ENCODE measurements around the gene SELENOO. TPM values are rescaled to one million over a fixed set of nuclear protein-coding genes. Genes with fewer than 3 reads are reported as not detected.

The SELENOO gene
- total and polyA plus RNA-seq, 2 of the 13 experiments (the other 11 are each of a cell fraction or from before 2014, with no cell fraction given), result 14.4 to 19.0 TPM

DNA sequence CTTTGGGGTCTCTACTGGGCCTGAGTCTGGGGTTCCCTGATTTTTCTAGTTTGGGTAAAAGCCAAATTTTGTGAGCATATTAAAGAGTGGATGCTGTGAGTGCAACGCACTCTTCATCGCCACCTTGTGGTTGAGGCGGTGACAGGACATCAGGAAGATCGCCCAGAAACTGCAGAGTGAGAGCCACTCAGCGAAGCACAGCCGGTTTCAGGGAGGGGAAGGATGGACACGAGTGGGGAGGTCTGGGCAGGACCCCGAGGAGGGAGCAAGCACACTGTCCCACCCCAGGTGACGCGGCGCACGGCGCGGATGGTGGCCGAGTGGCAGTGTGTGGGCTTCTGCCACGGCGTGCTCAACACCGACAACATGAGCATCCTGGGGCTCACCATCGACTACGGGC, 9.1 kb downstream of the SELENOO start (continued):
- TF ChIP-seq, protein P1, sequence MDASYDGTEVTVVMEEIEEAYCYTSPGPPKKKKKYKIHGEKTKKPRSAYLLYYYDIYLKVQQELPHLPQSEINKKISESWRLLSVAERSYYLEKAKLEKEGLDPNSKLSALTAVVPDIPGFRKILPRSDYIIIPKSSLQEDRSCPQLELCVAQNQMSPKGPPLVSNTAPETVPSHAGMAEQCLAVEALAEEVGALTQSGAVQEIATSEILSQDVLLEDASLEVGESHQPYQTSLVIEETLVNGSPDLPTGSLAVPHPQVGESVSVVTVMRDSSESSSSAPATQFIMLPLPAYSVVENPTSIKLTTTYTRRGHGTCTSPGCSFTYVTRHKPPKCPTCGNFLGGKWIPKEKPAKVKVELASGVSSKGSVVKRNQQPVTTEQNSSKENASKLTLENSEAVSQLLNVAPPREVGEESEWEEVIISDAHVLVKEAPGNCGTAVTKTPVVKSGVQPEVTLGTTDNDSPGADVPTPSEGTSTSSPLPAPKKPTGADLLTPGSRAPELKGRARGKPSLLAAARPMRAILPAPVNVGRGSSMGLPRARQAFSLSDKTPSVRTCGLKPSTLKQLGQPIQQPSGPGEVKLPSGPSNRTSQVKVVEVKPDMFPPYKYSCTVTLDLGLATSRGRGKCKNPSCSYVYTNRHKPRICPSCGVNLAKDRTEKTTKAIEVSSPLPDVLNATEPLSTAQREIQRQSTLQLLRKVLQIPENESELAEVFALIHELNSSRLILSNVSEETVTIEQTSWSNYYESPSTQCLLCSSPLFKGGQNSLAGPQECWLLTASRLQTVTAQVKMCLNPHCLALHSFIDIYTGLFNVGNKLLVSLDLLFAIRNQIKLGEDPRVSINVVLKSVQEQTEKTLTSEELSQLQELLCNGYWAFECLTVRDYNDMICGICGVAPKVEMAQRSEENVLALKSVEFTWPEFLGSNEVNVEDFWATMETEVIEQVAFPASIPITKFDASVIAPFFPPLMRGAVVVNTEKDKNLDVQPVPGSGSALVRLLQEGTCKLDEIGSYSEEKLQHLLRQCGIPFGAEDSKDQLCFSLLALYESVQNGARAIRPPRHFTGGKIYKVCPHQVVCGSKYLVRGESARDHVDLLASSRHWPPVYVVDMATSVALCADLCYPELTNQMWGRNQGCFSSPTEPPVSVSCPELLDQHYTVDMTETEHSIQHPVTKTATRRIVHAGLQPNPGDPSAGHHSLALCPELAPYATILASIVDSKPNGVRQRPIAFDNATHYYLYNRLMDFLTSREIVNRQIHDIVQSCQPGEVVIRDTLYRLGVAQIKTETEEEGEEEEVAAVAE (CRISPR knock-in tag; IDR thresholded peaks at IDR 0.05; ENCODE audit: borderline replicate concordance), result peak; percentile 53; the same call in 1 of the 2 replicates
- peak; percentile 75 for TF ChIP-seq RAD21 (CRISPR knock-in tag; IDR thresholded peaks at IDR 0.05)
- TF ChIP-seq XRCC5 (optimal IDR thresholded peaks at IDR 0.05; ENCODE audit: low read length), result peak; percentile 40
- TF ChIP-seq THAP9 (CRISPR knock-in tag; IDR thresholded peaks at IDR 0.05; ENCODE audit: borderline replicate concordance), result 0 out of 2 replicates have a peak, but pooled peaks have one; percentile 19
- no peak for TF ChIP-seq TRIM24 (CRISPR knock-in tag; IDR thresholded peaks at IDR 0.05)
- no peak for TF ChIP-seq MXD4 (CRISPR knock-in tag; IDR thresholded peaks at IDR 0.05)
- peak; percentile 50; the same call in 1 of the 2 replicates for TF ChIP-seq ZNF768 (CRISPR knock-in tag; IDR thresholded peaks at IDR 0.05)
- no peak for TF ChIP-seq TBL1XR1 (IDR thresholded peaks at IDR 0.05; ENCODE audit: borderline replicate concordance, low read length, partially characterized antibody)
- TF ChIP-seq SMC3 (IDR thresholded peaks at IDR 0.05; ENCODE audit: low read length), result peak; percentile 89
- TF ChIP-seq, protein P2, sequence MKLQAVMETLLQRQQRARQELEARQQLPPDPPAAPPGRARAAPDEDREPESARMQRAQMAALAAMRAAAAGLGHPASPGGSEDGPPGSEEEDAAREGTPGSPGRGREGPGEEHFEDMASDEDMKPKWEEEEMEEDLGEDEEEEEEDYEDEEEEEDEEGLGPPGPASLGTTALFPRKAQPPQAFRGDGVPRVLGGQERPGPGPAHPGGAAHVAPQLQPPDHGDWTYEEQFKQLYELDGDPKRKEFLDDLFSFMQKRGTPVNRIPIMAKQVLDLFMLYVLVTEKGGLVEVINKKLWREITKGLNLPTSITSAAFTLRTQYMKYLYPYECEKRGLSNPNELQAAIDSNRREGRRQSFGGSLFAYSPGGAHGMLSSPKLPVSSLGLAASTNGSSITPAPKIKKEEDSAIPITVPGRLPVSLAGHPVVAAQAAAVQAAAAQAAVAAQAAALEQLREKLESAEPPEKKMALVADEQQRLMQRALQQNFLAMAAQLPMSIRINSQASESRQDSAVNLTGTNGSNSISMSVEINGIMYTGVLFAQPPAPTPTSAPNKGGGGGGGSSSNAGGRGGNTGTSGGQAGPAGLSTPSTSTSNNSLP (IDR thresholded peaks at IDR 0.05; ENCODE audit: low read depth, low read length), result no peak
- TF ChIP-seq, protein P3, sequence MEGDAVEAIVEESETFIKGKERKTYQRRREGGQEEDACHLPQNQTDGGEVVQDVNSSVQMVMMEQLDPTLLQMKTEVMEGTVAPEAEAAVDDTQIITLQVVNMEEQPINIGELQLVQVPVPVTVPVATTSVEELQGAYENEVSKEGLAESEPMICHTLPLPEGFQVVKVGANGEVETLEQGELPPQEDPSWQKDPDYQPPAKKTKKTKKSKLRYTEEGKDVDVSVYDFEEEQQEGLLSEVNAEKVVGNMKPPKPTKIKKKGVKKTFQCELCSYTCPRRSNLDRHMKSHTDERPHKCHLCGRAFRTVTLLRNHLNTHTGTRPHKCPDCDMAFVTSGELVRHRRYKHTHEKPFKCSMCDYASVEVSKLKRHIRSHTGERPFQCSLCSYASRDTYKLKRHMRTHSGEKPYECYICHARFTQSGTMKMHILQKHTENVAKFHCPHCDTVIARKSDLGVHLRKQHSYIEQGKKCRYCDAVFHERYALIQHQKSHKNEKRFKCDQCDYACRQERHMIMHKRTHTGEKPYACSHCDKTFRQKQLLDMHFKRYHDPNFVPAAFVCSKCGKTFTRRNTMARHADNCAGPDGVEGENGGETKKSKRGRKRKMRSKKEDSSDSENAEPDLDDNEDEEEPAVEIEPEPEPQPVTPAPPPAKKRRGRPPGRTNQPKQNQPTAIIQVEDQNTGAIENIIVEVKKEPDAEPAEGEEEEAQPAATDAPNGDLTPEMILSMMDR (CRISPR knock-in tag; IDR thresholded peaks at IDR 0.05), result peak; percentile 86
- peak; percentile 71 for TF ChIP-seq STAG1 (CRISPR knock-in tag; IDR thresholded peaks at IDR 0.05)
- TF ChIP-seq ZNF550 (CRISPR knock-in tag; IDR thresholded peaks at IDR 0.05; ENCODE audit: borderline replicate concordance), result no peak
- TF ChIP-seq SAP130 (CRISPR knock-in tag; IDR thresholded peaks at IDR 0.05; ENCODE audit: low read depth), result no peak
- peak; percentile 44; the same call in 1 of the 2 replicates for TF ChIP-seq ZNF331 (CRISPR knock-in tag; IDR thresholded peaks at IDR 0.05)
- no peak for TF ChIP-seq MED8 (CRISPR knock-in tag; IDR thresholded peaks at IDR 0.05; ENCODE audit: insufficient replicate concordance)
- no peak for TF ChIP-seq ZHX1 (CRISPR knock-in tag; IDR thresholded peaks at IDR 0.05; ENCODE audit: low read depth)

Data from HepG2 (cell line).